HG03108 (cell line): Measurements from ENCODE around the gene YARS1.
A peak's percentile ranks its signal among the peaks of the same experiment; 100 is the strongest.

Experiments used
- ATAC-seq: cut with Tn5 transposase; IDR thresholded peaks from one replicate; pipeline ENCODE4 v1.9.1; 2021; ENCODE audit warnings: moderate library complexity; ENCODE audit not compliant: unreplicated experiment

Gene YARS1

DNA sequence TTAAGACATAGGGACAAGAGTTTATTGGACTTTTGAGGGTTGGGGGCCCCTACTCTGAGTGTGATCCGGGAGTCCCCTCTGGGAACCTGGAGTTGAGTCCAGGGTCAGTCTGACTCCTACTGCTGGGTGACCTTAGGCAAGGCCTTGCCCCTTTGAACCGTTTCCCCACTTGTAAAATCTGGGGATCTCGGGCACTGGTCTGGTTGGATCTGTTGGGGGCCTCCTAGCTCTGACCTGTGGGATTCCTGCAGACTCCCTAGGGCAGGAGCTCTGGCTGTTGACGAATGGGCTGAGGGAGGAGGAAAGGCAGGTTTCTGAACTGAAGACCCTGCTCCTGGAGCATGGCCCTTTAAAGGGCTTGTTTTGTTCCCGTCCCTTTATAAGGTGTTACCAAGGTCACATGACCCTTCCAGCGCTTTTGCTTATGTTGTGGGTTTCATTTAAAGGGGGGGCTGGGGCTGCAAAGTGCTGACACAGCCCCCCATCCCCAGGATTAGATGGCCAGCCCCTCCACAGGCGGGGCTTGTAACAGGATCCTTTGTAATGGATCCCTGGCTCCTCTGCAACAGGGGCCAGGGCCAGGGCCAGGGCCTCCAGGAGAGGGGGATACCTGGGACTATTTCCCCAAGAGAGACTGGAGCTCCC lies 50.7 kb downstream of the YARS1 start:
- ATAC-seq: no peak

DNA sequence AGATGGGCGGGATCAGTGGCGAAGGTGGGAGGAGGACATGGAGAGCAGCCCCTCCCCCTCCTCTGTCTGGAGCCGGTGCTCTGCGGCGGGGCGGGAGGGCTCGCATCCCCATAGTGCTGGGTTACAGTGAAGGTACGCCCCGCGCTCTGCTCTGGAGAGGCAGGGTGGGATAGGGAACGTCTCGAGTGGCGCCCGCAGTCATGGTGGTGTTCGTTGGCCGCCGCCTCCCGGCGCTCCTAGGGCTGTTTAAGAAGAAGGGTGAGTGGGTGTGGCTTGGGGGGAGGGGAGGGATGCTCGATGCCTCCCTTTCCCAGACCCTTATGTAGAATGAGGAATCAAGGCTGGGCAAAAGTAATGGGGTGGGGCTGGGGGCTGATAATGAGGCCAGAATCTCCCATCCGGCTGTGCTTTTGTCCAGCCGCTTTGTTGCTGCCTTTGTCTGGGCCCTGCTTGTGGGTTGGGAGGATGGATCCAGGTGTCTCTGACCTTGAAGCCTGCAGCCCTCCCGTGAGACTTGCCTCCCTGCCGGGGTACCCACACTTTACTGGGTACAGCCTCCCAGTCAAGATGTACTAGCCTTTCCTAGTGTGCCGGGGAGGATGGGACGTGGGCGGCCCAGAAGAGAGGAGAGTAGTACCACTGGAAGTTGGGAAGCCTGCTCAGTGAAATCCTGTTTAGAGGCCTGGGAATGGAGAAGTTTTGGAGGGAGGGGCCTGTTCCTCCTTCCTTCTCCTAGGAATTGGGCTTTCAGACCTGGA lies 51.4 kb downstream of the YARS1 start:
- no peak for ATAC-seq

DNA sequence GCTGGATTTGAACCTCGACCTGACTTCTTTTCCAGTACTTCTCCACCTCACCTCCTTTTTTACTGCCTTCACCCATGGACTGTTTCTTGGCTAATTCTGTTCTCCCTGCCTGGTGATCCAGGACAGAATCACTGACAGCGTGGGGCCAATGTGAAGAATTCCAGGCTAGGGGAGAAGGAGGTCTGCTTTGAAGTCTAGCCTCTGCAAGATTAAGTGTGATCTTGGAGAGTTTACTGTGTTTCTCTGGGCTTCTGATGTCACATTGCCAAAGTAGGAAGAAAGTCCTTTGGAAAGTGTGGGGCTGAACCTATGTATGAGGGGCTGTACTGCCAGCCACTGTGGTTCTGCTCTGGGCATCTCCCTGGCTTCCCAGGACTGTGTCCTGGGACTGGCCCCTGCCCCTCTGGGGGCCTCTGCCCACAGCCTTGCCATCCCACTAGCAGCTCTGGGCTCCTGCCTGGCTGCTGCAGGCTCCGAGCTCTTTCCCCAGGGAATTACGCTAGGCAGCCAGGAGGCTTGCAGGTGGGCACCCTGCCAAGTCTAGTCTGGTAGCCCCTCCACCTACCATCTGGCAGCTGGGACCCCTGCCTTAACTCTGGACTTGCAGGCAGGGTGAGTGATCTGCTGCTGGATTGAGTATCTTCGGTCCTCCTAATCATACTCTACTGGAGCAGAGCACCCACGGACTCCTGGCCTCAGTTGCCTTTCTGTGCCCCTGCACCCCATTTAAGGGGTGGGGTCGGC lies 52.2 kb downstream of the YARS1 start:
- ATAC-seq: no peak

DNA sequence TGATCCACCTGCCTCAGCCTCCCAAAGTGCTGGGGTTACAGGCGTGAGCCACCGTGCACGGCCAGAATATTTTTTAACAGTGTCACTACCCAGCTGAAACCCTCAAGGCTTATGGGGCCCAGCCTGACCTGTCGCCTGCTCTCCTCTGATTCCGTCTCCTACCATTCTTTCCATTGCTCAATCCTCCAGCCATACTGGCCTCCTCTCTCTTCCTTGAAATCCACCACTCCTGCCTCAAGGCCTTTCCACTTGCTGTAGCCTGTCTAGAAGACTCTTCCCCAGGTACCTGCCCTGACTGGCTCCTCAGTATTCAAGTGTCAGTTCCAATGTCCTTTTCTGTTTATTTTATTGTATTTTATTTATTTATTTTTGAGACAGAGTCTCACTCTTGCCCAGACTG lies 53.9 kb downstream of the YARS1 start:
- ATAC-seq: no peak

DNA sequence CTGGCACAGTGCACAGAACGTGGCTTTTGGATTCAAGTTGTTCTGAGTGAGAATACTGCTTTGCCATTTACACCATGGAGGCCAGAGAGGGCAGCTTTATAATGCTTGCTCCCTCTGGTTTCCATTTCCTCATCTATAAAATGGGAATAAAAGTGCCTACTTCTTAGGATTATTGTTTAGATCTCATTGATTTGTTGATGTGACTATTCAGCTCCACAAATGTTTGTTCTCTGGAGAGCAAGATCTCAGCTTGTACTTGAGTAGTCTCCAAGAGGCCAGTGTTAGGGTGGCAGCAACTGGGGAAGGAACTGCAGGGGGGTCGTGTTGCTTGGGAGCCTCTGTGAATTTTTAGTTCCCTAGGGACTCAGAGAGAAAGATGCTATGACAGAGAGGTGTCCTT lies 55.2 kb downstream of the YARS1 start:
- no peak for ATAC-seq

DNA sequence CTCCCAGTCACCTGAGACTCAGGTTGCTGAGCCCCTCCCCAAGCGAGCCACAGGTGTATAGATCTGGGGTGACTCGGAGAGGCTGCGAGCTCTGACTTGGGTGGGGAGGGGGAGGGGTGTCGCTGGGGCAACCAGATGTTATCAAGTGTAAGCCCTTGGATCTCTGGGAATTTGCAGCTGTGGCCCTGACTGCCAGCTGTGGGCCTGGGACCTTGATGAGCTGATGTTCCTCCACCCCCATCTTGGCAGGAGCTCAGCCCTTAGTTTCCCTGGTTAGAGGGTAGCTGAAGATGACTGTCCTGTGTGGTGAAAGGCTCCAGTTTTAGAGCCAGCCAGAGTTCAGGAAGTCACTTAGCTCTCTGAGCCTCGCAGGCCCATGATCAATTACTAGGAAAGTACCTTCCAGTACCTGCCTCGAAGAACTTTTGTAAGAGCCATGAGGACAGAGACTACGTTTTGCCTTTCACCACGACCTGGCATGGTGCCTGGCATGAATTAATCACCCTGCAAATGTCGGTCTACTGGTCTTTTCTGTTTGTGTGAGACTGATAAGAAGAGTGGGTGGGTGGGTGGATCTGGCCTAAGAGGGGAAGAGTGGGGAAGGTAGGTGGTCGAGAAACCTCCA lies 55.8 kb downstream of the YARS1 start:
- no peak for ATAC-seq

DNA sequence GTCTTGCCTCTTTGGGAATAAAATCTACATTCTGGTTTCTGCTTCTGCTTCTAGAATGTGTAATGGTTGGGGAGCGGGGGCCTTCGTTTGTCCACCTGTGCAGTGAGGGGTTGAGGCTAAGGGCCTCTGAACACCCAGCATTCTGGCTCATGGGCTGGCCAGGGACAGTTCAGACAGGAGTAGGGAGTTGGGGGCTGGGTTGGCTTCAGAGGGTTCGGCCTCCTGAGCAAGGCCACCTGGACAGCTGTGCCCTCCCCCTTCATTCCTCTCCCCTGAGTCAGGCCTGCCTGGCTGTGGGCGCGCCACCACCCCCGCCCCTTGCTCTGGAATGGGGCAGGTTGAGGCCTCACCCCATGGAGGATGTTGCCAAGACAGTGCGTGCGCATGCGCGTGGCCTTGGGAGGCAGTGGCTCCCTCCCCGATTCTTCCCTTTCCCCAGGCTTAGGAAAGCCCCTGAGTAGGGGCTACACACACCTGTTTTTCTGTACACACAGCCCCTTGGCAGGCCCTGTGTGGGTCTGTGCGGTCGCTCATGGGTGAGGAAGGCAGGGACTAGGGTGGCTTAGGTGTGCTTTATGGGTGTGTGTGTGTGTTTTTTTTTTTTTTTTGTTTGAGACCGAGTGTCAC lies 57.0 kb downstream of the YARS1 start:
- ATAC-seq: no peak

DNA sequence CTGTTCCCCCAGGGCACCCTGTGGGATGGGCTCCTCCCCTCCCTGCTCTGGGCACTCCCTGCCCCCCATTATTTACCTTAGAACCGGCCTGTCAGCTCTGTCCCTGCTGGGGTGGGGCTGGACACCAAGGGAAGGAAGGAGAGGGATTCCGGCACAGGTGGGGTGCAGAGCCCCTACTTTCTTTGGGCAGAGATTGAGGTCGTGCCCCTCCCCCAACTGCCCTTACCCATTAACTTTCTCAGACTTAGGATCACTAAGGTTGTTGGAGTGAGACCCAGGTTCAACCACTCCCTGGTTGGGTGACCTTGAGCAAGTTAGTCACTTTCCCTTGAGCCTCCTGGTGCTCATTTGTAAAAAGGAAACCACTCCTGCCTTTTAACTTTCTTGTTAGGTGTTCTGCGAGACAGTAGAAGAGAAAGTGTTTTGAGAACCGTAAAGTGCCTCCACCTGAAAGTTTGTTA lies 57.6 kb downstream of the YARS1 start:
- ATAC-seq: no peak

DNA sequence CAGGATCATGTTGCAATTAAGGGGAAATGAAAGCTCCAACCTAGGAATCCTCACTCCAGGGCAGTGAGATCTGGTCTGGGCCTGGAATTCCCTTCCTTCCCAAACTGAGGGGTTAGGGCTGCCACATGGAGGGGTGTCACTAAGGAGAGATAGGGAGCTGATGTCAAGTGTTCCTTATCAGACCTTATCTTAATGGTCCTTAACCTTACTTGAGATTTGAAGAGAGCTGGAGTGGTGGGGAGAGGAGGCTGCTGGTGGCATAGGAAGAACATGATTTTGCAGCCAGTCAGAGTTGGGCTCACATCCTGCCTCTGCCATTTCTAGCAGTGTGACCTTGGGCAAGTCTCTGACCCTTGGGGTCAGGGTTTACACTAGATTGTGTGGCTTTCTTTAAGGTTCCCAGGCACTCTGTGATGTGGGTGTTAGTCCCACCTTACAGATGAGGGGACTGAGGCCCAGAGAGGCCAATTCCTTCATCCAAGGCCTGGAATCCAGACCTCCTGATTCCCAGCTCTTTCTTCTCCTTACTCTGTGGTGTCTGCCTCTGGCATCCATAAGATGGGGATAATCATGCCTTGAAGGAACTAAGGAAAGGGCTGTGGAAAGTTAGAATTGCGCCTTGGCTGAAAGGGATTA lies 58.2 kb downstream of the YARS1 start:
- ATAC-seq: no peak

DNA sequence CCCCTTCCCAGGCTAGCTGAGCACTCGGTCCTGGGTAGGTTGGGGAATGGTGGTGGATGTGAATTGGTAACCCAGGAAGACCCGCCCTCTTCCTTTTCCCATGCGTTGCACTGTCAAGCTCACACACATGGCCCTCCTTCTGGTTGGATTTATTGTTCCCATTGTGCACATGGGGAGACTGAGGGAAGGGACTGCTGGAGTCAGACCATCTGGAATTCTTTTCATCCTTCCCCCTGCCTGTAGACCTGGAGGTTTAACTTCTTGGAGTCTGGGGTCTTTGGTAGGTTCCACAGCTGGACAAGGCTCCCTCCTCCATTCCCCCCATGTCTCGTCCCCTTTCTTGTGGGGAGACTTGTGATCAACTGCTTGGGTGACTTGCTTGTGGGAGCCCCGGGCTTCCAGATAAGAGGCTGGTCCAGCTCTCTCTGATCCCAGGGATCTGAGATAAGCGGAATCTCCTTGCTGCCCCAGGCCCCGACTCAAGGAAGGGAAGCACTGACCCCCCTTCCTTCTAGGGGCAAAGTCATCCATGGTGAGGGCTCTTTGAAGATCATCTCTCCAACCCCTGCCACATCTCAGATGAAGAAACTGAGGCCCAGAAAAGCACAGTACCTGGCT lies 58.9 kb downstream of the YARS1 start:
- ATAC-seq: no peak

DNA sequence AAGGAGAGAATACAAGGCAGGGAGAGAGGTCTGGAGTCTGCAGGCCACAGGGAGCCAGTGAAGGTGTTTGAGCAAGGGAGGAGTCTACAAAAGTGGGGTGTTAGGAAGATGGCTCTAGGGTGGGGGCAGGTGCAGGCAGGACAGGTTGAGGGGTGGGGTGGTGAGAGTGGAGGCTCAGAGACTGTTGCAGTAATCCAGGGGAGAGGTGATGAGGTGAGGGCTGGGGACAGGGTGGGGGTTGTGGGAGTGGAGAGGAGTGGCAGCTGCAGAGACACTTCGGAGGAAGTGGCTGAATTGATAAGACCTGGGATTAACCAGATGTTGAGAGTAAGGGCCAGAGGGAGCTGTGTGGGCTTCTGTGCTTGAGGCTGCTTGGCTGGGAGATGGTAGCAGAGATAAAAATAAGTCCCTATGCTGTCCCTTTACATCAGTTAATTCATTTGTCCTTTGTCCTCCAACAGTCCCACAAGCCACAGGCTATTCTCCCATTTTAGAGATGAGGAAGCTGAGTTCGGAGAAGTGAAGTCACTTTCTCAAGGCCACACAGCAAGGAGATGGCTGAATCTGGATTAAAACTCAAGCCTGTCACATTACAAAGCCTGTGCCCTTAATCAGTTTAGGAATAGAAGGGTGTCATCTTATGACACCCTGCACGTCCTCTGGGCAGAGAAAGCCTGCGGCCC lies 59.8 kb downstream of the YARS1 start:
- ATAC-seq: no peak

DNA sequence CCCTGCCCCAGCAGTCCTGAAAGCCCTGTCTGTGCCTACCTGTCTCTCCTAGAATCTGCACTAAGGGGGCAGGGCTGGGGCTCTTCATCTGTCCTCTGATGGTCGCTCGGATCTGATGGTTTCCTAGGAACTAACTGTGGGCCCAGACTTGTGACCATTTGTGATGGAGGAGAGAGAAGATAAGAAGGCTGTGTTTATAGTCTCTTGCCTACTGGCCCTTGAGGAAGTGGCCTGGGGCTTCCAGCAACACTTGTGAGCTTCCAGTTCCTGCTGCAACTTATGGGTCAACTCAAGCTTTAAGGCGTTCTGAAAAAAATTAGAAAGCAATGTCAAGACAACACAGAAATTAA lies 61.4 kb downstream of the YARS1 start:
- no peak for ATAC-seq

DNA sequence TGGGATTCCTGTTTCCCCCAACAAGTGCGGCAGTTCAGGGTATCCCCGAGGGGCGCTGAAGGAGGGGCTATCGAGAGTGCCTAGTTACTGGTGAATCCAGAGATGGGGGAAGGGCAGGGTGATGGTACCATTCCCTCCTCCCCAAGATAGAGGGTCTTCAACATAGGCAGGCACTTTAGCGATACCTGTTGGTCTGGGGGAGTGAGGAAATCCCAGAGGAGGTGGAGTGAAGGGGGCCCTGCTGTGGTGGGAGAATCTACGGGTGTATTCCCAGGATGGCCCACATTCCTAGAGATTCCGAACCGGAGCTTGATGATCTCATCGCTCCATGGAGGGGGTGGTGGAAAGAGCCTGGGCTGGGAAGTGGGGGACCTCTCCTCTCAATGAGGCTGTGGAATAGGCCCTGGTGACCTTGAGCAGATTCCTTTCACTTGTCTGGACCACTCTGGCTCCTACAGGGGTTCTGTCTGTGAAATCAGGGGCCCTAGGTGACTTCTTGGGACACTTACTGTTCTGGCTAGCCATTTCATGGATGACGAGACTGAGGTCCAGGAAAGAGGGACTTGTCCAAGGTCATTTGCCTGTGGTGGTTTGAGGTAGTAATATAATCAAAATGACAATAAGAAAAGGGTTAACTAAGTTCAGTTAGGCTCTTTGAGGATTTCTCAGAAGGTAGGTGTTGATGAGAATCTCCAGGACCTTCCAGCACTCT lies 61.9 kb downstream of the YARS1 start:
- no peak for ATAC-seq

DNA sequence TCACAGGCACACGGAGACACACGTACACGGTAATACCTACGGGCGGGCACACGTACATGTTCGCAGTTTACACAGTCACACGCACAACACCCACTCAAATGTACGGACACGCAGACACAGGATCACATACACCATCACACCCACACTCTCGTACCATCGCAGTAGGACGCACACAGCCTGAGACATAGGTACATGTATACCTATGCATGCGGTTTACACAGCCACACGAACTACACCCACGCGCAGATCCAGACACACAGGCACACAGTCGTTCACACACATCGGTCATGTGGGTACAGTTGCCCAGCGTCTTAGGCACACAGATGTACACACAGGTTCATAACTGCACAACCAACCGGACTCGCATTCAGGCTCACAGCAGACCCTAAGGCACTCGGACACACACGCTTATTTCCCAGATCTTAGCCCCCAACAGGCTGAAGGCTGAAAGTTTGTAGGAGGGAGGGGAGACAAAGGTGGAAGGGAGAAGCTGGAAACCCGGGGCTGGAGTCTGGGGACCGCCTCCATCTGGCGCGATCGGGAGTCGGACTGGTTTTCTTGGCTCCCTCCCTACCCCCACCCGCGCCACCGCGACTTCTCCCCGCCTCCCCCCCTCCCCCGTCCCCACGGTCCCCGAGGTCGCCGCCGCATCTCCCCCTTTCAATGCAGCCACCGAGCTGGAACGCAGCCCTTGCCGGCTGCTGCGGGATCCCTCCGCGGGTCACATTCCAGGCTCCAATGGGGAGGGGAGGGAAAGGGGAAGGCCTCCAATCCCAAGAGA lies 62.7 kb downstream of the YARS1 start:
- ATAC-seq: peak; percentile 11

DNA sequence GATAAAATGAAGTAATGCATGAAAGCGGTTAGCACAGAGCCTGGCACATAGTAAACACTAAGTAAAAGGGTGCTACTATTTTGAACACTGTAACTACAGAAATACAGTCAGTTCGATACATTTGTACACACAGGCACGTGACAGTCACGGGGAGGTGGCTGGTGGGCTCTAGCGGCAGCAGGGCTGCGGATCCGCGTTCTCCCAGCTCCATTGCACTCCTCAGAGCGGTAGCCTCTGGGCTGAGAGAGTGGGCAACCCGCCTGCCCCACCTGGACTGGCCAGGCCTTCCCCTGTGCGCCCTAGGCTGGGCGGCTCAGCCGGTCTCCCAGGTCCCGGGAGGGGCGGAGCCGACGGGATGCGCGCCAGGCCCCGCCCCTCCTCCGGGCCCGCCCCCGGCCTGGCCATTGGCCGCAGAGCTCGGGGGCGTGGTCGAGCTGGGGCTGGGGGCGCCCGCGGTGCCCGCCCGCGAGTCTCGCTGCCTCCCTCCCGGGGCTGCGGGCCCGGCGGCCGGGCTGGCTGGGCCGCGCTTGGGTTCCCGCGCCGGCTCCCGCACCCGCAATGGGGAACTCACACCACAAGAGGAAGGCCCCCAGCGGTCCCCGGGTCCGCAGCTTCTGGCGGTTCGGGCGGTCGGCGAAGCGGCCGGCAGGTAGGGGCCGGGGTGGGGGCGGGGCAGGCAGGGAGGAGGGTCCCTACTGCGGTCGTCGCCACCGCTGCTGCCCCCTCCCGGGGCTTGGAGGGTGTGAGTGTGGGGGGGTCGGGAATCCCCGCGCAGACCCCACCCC lies 63.4 kb downstream of the YARS1 start:
- peak; percentile 54 for ATAC-seq

DNA sequence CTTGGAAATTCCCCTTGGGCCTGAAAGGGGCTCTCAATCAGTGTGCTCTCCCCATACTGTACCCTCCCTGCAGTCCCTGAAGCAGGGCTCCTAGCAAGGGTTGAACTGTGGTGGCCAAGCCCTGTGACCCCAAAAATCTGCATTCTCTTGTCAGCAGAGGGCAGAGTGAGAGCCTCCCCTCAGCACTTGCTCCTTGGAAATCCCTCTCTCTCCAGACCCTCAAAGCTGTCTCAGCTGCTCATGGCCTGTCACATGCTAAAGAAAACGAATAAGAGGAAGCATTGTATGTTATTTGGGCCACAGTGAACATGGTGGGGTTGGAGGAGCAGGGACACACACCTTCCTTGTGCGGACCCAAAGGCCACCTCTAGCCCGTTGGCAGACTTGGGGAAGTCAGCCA lies 67.4 kb downstream of the YARS1 start:
- ATAC-seq: no peak

DNA sequence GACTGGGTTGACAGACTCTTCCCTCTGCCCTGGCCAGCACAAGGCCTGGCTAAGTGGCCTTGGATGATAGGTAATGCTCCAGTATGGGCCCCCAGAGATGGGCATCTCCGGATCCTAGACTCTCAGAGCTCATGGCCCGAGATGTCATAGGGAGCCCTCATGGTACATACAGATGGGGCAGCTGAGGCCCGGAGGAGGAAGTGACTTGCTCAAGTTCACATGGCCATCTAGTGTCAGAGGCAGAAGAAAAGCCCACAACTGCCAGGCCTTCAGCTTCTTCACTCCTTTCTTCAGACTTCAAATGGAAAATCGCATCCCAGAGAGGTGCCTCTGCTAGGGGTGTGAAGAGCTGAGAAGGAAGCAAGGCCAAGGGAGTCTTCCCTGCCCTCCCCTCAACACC lies 67.8 kb downstream of the YARS1 start:
- no peak for ATAC-seq

DNA sequence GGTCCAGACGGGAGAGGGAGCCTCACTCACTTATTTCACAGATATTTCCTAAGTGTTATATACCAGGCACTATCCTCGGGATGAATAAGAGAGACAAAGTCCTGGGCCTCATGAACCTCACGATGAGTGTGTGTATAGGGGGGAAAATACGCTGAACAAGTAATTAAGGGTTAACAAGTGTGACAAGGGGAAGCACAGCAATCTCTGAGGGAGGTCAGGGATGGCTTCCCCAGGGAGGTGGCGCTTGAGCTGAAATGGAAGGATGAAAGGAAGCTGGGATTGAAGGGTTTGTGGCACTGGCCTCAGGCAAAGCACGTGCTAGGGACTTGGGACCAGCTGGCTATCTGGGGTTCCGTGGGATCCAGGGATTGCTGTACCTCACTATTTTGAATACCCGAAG lies 68.2 kb downstream of the YARS1 start:
- no peak for ATAC-seq
